ENCODE measurements around the gene SSR1.

SSR1 gene

GRCh38 chr6:7257521-7258230 lies 55.3 kb downstream of the SSR1 start:
- DNase-seq (ENCODE audit: low read depth) = no peak

DNA sequence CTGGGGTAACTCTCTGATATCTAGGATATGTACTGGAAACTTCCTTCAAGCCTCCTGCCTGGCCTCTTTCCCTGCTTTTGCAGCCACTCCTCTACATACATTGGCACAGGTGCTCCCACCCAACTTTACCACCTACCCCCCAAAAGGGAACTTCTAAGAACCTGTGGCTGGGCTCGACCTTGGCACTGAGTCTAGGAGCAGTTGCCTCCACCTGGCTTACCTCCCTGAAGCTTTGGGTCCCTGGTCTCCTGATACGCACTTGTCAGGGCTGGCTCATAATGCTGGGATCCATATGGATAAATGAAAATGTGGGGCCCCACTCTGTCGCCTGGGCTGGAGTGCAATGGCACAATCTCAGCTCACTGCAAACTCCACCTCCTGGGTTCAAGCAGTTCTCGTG lies 56.2 kb downstream of the SSR1 start:
- DNase-seq (ENCODE audit: low read depth) = no peak

DNA sequence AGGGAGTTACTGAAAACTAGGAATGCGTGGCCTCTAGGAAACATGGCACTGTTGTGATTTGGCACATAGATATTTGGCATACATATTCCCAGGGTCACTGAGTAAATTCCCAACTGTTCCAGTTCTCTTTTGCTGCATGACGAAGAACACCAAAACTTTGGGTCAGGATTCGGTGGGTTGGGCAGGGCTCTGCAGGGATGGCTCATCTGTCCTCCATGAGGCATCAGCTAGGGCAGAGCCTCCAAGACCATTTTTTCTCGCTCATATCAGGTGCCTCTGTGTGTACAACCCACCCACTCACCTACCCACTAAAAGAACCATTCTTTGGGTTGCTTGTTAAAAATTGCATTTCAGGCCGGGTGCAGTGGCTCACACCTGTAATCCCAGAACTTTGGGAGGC lies 57.1 kb downstream of the SSR1 start:
- no peak for DNase-seq (ENCODE audit: low read depth)

DNA sequence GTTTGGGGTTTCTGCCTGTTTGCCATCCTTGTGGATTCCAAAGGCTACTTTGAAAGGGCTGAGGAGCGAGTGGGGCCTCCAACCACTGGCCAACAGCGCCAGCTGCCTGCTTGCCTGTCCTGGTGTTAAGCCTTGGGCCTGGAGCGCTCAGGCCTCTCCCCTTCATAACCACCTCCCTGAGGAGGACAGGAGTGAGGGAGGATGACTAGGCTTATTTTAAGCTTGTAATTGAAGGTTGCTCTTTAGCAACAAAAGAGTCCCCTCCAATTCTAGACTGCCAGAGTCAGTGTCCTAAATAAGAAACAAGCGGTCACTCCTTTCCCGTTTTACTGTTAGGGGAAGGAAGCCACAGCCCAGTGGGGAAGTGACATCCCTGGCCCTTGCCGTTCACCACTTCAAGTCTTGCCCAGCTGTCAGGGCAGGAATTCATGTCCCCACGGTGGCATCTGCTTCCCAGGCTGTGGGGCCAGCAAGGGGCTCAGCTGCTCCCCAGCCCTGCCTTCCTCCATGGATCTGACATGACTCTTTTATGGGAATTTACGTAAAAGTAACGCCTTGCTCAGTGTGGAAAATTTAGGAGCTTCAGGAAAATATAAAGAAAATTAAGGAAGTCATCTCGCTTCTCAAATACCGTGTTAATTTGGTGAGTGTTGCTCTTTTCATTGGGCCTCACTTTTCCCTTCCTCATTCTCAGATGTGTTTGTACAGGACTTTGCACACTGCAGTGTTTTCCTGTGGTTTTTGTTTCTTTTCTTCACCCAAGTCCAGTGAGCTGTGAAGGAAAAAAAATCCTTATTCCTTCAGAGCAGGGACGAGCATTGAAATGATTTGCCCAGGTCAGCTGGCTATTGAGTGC lies 57.8 kb downstream of the SSR1 start:
- no peak for DNase-seq (ENCODE audit: low read depth)

DNA sequence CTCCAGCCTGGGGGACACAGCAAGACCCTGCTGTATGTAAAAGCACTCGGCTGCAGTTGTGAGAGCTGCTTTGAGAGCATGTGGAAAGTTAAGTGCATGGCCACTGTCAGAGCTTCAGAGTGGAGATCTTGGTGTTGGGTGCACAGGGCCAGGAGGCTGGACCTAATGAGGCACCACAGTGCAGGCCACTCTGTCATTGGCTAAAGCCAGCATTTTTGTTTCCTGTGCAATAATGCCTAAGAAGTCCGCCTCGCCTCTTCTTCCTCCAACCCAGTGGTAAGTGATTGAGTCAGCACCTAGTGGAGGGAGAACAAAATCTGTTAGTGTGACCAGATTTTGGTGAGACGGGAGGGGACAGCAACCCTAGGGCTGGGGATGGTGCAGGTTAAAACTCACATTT lies 60.6 kb downstream of the SSR1 start:
- no peak for DNase-seq (ENCODE audit: low read depth)

GRCh38 chr6:7251646-7252260 lies 61.2 kb downstream of the SSR1 start:
- no peak for DNase-seq (ENCODE audit: low read depth)

GRCh38 chr6:7250812-7251211 lies 62.2 kb downstream of the SSR1 start:
- no peak for DNase-seq (ENCODE audit: low read depth)

DNA sequence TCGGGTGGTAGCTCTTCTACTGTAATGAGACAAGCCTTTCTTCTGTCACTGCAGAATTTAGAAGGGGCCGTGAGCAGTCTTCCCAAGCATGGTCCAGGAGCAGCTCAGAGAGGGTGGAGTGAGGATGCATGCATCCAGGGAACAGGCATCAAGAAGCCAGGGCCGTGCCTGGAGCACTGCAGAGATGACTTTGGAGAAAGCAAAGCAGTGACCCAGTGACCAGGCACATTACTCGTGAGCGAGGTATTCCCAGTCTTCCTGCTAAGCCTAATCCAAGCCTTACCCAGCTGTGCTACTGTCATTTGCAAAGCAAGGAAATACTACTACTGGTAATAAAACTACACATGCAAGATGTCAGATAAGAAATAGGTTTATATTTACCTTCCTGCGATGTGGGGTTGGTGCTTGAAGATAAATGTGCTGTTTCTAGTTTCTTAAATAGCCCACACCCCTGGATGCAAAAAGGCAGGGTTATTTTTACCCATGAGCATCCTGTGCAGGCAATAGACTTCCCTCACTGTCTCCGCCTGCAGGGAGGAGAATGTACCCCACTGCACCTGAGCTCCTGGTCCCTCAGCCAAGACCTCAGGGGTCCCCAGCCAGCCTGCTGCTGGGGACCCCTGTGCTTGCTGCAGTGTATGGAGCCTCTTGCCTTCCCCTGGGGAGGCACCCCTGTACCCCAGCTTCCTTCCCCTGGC lies 62.9 kb downstream of the SSR1 start:
- no peak for DNase-seq (ENCODE audit: low read depth)

GRCh38 chr6:7249391-7249790 lies 63.6 kb downstream of the SSR1 start:
- no peak for DNase-seq (ENCODE audit: low read depth)

- DNase-seq (ENCODE audit: low read depth) = no peak
Observed at GRCh38 chr6:7247828-7248227, 65.2 kb downstream of the SSR1 start.

- DNase-seq (ENCODE audit: low read depth) = no peak
Observed at GRCh38 chr6:7247179-7247456, 65.9 kb downstream of the SSR1 start.

GRCh38 chr6:7246401-7247178 lies 66.4 kb downstream of the SSR1 start:
- DNase-seq (ENCODE audit: low read depth) = no peak

GRCh38 chr6:7245668-7246393 lies 67.2 kb downstream of the SSR1 start:
- no peak for DNase-seq (ENCODE audit: low read depth)

DNA sequence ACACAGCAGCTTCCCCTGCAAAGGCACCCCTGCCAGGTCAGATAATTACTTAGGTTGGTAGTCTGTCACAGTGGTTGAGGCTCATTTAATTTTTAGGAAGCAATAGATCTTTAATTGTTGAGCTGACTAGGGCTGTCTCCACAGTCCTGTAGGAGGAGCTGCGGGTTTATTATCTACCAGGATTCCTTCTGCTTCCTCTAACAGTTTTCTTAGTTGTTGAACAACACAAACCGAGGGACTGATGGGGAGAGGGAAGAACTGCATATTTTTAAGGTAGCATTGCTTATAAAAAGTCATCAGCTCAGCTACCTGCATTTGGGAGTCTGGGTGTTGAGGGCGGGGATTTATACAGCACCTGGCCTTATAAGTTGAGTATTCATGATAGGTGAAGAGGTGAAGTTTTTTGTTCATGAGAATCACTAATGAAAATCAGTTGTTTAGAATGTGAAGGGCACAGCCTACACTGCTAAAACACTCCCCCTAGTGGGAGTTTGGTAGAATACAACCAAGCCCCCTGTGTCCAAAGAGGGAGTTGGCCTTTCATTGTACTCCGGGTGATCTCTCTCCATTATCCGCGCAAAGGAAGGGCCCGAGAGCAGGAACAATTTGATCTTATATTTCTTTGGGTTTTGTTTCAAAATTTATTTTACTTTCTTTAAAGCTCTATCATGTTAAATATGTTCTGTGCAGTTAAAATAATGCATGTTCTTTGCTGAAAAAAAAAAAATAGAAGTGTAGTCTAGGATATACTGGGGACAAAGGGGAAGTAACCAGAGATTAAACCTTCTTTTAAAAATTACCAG lies 69.6 kb downstream of the SSR1 start:
- DNase-seq (ENCODE audit: low read depth) = peak; percentile 62

DNA sequence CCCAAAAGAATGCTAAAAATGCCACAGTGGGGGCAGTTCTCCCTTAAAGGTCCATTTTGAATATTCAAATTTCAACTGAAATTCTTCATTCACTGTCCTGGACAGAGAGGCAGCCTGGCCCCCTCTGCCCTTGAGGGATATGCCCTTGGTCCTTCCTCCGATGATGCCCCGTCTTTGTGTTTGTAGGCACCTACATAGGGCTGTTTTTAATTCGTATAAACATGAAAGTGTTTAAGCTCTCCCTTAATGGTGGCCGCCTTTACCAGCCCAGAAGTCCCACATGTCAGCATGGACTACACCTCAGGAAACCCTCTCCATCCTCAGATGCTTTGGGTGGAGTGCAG lies 70.2 kb downstream of the SSR1 start:
- no peak for DNase-seq (ENCODE audit: low read depth)

DNA sequence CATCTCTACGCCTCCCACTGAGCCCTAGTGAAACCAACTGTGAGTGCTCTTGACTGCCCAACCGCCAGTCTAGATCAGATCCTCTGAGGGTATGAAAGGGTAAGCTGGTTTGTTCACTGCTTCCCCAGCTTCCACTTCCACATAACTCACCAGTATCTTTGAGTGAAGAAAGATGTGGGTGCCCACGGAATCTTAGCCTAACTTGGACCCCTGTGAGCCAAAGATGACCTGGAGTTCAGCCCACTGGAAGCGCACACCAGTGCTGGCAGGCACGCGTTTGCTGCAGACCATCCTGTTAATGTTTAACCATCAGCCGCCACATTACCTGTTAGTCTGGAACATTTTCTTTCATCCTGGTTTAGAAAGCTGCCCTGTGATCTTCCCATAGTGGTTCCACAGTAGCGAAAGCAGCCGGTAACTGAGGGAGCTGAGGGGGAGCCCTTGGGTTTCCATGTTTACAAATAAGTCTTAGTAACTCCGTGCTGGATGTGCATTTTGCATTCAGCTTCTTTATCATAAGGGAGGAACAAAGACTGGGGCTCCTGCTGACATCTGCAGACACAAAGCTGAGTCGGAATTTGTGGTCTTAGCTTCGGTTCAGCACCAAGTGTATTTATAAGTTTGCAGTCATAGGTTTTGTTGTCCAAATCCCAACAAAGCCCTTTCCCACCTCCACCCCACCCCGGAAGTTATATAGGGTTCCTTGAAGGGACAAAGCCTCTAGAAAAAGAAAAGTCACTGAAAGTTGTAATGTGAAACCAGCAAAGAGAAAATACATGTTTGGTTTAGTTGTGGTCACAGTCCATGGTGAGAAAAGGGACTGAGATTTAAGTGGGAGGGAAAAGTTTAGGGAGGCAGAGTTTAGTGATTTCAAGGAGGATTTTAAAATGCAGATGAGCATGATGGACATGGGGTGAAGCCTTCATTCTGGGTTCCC lies 71.0 kb downstream of the SSR1 start:
- DNase-seq (ENCODE audit: low read depth) = no peak

DNA sequence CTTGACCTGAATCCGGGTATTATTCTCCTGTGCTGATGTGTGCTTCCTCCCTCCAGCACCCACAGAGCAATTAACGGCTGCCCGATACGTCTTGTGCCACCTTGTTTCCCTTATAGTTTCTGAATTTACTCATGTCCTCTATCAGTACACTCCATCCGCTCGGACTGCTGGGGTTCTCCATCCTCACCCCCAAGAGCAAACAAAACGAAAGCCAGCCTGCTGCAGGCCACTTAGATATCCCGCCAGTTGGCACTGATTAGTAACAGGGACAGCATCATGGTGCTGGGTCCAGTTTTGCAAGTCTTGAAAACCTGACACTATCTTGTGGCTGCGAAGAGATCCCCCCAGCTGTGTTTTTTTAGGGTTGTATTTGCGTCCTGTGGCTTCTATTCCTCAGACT lies 71.8 kb downstream of the SSR1 start:
- no peak for DNase-seq (ENCODE audit: low read depth)

GRCh38 chr6:7240351-7240750 lies 72.6 kb downstream of the SSR1 start:
- no peak for DNase-seq (ENCODE audit: low read depth)

- DNase-seq (ENCODE audit: low read depth) = no peak
Observed at GRCh38 chr6:7239590-7239948, 73.4 kb downstream of the SSR1 start.

All from amniotic epithelial cell (primary cell).